NCI-H1048 (cell line): ENCODE data around the gene SMARCB1.
"Not testable (repeated sequence)": the region's sequence is repeated elsewhere in the genome, so short reads cannot be mapped to it uniquely, and the experiment has no call there.

Source experiments
- DNase-seq: peaks from one replicate; lab custom pipeline; 2025; lab: John Stamatoyannopoulos, UW

SMARCB1 gene

DNA sequence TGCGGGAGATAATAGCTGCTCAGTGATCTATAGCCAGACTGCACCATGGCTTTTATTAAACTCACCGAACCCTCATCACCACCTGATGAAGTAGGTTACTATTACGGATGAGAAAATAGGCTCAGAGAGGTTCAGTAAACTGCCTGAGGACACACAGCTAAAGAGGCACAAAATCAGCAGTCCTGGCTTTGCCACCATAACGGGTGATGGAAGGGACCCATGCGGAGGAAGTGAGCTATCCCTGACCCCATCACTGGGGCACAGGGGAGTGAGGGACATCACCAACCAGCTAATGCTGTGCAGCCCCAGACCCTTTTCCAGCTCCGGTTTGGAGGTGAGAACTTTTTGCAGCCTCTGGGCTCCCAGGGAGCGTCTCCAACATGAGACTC, 59.3 kb downstream of the SMARCB1 start:
- DNase-seq = no peak

DNA sequence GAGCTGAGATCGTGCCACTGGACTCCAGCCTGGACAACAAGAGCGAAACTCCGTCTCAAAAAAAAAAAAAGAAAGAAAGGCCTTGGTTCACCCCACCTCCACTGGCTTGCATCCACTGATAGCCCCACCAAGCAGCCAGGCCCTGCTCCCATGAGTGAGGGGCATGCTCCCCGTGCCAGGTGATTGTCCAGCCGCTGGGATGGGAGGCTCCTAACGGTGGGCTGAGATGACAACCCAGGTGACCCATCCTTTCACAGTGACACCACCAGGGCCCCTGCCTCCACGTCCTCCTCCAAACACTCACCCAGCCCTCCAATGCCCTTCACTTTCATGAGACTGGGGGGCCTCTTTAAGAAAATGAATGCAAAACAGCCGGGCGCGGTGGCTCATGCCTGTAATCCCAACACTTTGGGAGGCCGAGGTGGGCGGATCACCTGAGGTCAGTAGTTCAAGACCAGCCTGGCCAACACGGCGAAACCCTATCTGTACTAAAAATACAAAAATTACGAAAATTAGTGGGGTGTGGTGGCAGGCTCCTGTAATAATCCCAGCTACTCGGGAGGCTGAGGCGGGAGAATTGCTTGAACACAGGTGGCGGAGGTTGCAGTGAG, 60.6 kb downstream of the SMARCB1 start:
- no peak for DNase-seq

DNA sequence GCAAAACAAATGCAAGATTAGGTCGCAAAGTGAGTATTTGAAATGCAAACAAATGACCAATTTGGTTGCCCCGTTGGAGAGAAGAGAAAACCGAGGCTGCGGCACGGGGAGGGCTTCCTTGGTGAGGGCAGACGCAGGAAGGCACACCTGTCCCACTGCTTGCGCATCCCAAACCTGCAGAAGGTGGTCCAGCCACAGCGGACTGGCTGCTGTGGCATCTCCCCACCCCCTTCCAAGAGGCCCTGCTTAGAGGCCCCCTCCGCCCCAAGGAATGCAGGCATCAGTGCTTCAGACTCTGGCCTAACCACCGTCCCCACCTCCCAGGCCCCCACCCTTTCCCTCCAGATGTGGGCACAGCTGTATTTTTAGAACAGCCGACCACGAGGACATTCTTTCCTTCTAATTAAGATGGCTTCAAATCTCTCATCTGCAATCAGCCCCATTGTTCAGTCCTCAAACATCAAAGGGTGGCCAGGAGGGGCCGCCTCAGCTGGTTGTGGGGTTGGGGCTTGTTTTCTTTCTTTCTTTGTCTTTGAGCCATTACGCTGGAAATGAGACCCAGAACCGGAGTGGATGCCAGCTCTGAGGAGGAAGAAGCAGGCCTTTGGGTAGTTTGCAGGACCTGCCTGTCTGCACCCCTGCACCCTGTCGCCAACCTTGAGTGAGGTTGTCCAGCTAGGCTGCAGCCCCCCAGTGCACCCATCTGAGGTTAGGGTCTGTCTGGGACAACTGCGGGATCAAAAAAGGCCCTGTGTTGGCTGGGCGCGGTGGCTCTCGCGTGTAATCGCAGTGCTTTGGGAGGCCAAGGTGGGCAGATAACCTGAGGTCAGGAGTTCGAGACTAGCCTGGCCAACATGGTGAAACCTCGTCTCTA, 61.5 kb downstream of the SMARCB1 start:
- no peak for DNase-seq

DNA sequence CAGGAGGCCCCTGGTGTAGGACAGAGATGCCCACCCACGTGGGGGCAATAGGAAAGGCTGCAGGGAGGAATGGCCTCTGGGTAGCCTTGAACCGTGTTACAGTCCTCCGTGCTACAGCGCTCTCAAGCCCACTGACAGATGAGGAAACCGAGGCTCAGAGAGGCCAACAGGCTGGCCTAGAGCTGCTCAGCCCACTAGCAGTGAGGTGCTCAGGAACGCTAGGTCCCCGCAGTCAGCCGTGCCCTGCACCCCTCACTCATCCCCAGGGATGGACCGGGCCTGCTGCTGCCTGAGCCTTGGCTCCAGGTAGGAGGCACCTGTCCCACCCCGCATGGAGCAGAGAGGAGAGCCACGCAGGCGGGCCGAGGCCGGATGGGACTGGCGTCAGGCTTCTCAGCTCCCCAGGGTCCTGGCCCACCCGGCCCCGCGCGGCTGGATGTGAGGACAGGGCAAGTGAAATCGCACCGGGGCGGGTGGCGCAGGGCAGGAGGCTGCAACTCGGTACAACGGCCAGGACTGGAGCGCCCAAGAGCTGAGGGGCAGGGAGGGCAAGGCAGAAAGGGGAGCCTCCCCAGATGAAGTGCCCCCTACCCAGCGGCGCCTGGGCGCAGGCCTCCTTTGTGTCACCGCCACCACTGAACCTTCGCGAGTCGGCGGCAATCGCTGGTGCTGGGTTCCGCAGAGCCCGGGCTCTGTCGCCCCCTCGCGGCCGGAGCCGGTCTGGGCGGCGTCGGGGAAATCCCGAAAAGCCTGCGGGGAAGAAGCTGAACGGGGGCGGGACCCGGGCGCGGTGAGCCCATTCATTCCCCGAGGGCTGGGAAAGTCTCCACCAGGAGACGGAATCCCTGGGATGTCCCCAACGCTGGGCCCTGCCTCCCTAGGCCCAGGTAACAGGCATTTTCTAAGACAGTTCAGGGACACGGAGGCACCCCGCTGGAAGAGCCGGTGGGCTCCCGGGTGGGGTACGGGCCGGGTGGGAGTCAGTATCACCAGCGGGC, 62.5 kb downstream of the SMARCB1 start:
- DNase-seq = no peak

DNA sequence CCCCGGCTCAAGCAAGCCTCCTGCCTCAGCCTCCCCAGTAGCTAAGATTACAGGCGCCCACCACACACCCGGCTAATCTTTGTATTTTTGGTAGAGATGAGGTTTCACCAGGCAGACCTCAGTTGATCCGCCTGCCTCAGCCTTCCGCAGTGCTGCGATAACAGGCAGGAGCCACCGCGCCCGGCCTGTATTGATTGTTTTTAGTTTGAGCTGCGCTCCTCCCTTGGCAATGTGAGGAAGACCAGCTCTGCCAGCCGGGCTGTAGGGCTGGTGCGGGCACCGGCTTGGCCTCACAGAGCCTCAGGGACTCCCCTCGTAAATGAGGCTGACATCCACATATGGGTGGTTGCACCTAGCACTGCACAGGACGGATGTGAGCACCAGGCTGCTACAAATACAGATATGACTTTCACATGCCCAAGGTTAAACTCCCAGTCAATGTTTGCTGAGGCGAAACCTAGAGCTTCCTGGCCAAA, 63.4 kb downstream of the SMARCB1 start:
- no peak for DNase-seq

DNA sequence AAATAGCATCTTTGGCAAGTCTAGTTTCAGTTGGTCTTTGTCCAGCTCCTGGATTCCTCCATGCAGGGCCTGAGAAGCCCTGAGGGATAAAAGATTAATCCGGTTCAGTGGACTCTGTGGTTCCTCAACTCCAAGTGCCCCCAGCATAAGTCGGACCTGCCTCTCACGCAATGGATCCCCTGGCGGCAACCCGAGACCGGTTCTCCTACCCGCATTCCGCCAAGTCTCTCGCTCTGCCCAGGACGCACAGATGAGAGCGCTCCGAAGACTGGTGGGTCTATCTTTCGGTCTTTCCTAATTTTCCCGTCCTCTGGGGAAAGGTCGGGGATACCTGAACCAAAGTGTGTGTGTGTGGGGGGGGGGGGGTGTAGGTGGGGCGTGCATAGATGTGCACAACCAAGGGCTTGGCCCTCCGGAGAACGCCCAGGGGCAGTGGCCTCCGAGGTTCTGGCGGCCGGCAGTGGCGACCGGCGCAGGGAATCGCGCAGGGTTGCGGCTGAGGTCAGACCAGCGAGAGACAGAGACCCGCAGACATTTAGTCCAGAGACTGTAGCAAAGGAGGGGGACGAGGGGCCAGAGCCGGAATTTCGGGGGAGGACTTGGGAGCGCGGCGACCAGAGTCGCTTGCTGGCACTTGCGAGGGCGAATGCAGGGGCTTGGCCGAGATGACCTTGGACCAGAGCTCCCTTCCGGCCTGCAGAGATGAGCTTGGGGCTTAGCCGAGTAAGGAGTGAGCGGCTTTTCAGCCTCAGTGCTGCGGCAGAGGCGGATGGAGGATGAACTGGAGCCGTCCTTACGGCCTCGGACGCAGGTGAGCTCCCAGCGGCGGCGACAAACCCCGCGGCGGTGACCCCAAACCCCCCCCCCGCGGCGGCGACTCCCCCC, 70.2 kb downstream of the SMARCB1 start:
- no peak for DNase-seq

DNA sequence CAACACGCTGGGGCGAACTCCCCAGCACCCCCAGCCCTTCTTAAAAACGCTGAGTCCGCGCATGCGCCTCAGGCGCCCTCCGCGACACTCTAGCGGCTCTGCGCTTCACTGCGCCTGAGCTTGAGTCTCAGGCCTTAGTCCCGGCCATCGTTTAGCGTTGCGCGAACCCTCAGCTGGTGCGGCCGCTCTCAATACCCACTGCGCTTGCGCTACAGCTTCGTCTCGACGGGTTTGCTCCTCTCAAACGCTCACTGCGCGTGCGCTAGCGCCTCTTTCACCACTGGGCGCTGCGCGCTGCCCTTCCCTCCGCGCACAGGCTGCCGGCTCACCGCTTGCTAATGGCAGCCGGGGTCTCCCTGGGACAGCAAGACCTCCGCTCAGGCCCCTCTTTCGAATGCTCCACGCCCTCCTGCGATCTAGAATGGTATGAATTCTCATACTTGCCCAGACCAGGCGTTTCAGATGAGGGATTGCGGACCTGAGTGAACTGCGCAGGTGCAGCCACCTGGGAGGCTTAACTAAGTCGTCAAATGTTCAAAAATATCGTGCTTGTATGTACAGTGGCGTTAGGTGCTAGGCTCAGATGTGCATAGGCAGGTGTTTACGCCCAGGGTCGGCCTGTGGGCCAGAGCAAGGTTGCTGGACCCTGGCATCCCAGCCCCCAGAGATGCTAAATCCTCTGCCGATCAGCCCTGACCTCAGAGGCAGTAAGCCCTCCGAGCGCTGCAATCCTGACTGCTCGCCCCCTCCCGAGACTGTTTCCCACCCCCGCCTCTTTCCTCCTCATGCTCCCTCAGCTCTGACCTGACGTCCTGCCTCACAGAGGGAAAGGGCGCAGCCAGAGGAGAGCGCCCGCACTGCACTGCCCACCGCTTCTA, 71.1 kb downstream of the SMARCB1 start, which contains the start of gene SLC2A11:
Gene SLC2A11, plus strand, starts transcription at position 270 of the 878 bp plus-strand sequence. Its CDS starts 125 bp downstream, at position 395.
- peak; percentile 93 for DNase-seq

DNA sequence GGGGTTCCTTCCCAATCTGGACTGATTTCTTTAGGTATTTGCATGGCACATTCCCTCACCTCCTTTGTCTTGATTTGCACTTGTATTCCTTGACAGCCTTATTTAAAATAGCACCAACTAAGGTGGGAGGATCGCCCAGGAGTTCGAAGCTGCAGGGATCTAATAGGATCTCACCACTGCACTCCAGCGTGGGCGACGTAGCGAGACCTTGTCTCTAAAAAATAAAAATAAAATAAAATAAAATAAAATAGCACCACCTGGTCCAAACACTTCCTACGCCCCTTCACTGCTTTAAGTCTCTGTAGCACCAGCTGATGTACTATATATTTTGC, 71.7 kb downstream of the SMARCB1 start:
- DNase-seq = no peak

DNA sequence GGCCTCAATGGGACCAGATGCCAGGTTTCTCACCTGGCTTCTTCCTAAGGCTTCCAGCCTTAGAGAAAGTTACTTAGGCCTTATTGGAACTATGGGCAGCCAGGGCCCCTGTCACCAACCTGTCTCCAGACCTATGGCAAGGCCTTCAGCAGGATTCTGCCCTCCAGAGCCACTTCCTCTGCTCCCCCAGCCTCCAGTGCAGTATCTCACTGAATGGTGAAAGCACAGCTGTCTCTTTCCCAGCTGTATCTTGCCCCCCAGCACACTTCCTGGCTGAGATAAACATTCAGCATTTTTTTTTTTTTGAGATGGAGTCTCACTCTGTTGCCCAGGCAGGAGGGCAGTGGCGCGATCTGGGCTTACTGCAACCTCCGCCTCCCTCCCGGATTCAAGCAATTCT, 72.4 kb downstream of the SMARCB1 start:
- no peak for DNase-seq

DNA sequence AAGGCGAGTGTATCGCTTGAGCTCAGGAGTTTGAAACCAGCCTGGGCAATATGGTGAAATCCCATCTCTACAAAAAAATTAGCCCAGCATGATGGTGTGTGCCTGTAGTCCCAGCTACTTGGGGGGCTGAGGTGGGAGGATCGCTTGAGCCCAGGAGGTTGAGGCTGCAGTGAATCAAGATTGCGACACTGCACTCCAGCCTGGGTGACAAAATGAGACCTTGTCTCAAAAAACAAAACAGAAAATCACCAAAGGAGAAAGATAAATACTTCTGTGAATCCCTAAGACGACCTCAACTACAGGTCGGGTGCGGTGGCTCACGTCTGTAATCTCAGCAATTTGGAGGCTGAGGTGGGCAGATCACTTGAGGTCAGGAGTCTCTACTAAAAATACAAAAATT, 73.4 kb downstream of the SMARCB1 start:
- not testable (repeated sequence) for DNase-seq

DNA sequence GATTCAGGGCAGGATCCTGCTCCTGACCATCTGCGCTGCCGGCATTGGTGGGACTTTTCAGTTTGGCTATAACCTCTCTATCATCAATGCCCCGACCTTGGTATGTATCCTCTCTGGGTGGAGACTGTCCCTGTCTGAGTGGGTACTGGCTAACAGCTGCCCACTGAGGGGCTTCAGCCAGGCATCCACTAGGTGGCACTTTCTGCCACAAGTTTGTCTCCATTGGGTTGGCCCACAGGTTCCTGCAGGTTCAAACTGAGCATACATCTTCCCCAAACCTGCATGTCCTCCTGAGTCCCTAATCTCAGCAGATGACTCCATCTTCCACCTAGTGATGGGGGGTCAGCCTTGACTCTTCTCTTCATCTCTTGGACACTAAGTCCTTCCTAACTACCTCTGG, 75.3 kb downstream of the SMARCB1 start:
- no peak for DNase-seq

DNA sequence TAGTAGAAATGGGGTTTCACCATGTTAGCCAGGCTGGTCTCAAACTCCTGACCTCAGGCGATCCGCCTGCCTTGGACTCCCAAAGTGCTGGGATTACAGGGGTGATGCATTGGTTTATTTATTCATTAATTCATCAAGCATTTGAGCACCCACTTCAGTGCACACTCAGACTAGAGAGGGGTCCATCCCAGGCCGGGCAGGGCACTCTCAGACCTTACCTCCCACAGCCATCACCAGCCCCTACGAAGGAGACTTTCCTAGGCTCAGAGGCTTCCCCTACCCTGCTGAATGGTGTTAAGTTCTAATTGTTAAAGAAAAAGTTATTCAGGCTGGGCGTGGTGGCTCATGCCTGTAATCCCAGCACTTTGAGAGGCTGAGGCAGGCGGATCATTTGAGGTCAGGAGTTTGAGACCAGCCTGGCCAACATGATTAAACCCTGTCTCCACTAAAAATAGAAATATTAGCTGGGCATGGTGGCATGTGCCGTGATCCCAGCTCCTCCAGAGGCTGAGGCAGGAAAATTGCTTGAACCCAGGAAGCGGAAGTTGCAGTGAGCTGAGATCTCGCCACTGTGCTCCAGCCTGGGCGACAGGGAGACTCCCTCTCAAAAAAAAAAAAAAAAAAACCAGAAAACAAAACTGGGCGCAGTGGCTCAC, 77.9 kb downstream of the SMARCB1 start:
- DNase-seq = not testable (repeated sequence)

DNA sequence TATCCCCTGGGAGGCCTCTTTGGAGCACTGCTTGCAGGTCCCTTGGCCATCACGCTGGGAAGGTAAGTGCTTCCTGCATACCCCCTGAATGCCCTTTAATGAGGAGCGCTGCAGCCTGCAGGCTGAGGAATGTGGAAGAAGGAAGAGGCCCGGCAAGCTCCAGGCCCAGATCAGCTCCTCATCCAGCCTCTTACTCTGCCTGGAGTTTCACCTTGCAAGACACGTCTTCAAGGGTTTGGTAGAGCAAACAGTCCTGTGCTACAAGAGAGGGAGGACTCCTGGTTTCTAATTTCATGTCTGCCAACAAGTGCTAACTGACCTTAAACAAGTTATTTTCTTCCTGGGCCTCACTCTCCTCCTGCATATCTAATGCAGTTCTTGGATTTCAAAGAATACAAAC, 81.8 kb downstream of the SMARCB1 start:
- DNase-seq = no peak

DNA sequence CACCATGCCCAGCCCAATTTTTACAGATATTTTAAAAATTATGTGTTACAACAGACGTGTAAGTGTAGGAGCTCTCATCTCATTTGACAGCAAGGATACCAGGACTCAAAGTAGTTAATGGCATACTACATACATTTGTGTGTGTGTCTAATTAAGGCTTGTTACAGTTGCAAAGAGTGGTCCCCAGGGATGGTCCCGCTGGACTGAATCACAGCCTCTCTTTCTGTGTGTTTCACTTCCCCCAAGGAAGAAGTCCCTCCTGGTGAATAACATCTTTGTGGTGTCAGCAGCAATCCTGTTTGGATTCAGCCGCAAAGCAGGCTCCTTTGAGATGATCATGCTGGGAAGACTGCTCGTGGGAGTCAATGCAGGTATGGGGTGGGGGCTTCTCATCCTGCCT, 88.1 kb downstream of the SMARCB1 start:
- DNase-seq = no peak

DNA sequence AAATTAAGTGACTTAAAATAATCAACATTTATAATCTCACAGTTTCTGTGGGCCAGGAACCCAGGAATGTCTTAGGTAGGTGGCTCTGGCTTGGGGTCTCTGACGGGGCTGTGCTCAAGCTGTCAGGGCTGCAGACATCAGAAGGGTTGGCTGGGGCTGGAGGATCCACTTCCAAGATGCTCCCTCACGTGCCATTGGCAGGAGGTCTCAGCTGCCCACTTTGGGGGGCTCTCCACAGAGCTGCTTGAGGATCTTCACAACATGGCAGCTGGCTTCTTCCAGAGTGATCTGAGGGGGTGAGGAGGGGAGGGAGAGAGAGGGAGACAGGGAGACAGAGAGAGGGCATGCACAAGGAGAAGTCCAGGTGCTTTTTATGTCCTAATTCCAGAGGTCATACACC, 89.0 kb downstream of the SMARCB1 start:
- no peak for DNase-seq

DNA sequence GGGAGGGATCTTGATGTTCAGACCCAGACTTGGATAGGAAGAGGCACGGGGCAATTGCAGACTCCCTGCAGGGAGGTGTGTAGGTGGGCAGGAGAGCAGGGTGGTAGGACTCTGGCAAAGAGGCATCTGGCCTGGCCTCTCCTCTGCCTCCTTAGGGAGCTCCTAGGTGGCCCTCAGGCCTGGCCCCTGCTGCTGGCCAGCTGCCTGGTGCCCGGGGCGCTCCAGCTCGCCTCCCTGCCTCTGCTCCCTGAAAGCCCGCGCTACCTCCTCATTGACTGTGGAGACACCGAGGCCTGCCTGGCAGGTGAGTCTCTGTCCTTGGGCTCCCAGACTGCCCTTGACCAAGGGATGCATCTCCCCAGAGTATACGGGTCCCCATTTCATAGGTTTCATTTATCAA, 90.8 kb downstream of the SMARCB1 start:
- no peak for DNase-seq

DNA sequence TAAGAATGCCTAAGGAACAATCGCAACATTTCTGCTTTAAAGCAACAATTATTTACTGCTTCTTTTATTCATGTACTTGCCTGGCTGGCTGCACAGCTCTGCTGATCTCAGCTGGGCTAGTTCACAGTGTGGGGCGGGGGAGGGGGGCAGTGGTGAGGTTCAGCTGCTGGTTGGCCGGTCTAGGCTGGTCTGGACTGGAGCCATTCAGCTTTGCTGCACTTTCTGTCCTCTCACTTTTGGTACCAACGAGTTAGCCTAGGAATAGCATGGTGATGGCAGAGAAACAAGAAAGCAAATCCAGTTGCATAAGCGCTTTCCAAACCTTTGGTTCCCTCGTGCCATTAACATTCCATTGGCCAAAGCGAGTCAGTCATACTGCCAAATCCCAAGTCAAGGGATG, 91.5 kb downstream of the SMARCB1 start:
- DNase-seq = no peak

DNA sequence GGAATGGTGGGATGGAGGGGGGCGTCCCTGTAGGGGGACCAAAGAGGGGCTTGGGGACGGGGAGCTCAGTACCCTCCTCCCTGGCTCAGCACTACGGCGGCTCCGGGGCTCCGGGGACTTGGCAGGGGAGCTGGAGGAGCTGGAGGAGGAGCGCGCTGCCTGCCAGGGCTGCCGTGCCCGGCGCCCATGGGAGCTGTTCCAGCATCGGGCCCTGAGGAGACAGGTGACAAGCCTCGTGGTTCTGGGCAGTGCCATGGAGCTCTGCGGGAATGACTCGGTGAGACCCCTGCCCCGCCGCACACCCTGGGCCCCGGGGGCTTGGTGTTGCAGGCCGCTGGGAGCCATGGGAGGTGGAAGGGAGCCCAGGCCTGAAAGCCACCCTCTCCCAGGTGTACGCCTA, 95.6 kb downstream of the SMARCB1 start:
- DNase-seq = no peak

DNA sequence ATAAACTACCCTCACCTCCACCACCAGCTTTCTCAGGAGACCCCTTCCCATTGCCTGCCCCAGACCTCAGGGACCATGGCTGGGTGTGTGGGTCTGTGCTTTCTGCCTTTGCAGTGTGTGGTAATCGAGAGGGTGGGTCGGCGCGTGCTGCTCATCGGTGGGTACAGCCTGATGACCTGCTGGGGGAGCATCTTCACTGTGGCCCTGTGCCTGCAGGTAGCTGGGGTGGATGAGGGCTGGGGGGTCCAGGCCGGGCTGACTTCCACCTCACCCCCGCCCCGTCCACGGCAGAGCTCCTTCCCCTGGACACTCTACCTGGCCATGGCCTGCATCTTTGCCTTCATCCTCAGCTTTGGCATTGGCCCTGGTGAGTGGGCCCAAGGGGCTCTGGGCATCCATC, 96.9 kb downstream of the SMARCB1 start:
- DNase-seq = no peak

DNA sequence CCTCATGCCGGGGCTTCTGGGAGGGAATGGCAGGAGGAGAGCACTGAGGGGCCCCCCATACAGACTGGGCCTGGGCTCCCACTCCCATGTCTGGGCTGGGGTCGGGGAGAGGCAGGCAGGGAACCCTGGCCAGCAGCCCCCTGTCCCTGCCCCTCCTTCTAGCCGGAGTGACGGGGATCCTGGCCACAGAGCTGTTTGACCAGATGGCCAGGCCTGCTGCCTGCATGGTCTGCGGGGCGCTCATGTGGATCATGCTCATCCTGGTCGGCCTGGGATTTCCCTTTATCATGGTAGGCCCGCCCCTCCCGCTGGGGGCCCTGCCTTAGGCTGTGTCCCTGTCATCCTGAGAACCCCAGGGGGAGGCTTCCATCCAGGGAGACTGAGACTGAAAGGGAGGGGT, 97.4 kb downstream of the SMARCB1 start:
- DNase-seq = no peak
